ENCODE results near the gene SLC16A1. TPM values are rescaled to one million over a fixed set of nuclear protein-coding genes. Genes with fewer than 3 reads are reported as not detected.

The SLC16A1 gene
- total RNA-seq, 1 donor from 2014 or later = 31.8 TPM

DNA sequence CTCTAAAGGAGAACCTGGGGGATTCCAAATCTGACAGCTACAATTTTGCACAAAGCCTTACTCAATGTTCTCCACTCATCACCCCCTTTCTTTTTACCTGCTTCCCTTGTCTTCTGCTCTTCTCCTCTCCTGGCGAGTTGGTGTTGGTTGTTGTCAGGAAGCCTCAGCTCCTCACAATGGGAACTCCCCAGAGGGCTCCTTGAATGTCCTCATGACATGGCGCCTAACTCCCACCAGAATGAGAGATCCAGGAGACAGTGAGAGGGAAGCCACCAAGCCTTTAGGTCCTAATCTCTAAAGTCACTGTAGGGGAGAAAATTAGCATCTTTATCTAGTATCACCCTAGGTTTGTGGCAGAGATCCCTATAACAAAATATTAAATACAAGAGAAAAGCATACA is 87.8 kb downstream of the SLC16A1 start:
- H3K27me3 ChIP-seq = no peaks in the 10 kb centered on the region
- no peak for DNase-seq (ENCODE audit: low spot score in 2 of 2)
- TF ChIP-seq, protein P1, sequence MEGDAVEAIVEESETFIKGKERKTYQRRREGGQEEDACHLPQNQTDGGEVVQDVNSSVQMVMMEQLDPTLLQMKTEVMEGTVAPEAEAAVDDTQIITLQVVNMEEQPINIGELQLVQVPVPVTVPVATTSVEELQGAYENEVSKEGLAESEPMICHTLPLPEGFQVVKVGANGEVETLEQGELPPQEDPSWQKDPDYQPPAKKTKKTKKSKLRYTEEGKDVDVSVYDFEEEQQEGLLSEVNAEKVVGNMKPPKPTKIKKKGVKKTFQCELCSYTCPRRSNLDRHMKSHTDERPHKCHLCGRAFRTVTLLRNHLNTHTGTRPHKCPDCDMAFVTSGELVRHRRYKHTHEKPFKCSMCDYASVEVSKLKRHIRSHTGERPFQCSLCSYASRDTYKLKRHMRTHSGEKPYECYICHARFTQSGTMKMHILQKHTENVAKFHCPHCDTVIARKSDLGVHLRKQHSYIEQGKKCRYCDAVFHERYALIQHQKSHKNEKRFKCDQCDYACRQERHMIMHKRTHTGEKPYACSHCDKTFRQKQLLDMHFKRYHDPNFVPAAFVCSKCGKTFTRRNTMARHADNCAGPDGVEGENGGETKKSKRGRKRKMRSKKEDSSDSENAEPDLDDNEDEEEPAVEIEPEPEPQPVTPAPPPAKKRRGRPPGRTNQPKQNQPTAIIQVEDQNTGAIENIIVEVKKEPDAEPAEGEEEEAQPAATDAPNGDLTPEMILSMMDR (IDR thresholded peaks at IDR 0.05) = no peak
- intact Hi-C loops (cut with DNase I) = no loop called here
- H3K9me3 ChIP-seq = no peaks in the 10 kb centered on the region
- no peaks in the 10 kb centered on the region for H3K4me1 ChIP-seq
- H3K36me3 ChIP-seq = no peaks in the 10 kb centered on the region
- H3K4me3 ChIP-seq = no peak overlapping the region
- no peak overlapping the region for H3K27ac ChIP-seq

DNA sequence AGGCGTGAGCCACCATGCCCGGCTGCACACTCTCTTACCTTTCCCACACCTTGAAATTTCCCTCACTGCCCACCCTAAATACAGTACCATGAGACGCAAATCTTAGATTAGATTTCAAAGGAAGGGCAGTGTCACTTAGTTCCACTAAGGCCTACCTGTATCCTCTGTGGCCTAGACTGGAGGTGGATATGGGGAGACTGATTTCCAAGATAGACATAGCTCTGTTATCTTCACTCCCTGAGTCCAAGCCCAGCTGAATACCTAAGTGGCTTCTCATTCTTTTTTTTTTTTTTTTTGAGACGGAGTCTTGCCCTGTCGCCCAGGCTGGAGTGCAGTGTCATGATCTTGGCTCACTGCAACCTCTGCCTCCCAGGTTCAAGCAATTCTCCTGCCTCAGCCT is 89.0 kb downstream of the SLC16A1 start:
- H3K27ac ChIP-seq = no peak overlapping the region
- no peaks in the 10 kb centered on the region for H3K4me1 ChIP-seq
- no peak for DNase-seq (ENCODE audit: low spot score in 2 of 2)
- no peak overlapping the region for H3K4me3 ChIP-seq
- TF ChIP-seq, protein P1 (IDR thresholded peaks at IDR 0.05) = no peak
- no peaks in the 10 kb centered on the region for H3K9me3 ChIP-seq
- intact Hi-C loops (cut with DNase I) = no loop called here
- no peaks in the 10 kb centered on the region for H3K36me3 ChIP-seq
- H3K27me3 ChIP-seq = no peaks in the 10 kb centered on the region

DNA sequence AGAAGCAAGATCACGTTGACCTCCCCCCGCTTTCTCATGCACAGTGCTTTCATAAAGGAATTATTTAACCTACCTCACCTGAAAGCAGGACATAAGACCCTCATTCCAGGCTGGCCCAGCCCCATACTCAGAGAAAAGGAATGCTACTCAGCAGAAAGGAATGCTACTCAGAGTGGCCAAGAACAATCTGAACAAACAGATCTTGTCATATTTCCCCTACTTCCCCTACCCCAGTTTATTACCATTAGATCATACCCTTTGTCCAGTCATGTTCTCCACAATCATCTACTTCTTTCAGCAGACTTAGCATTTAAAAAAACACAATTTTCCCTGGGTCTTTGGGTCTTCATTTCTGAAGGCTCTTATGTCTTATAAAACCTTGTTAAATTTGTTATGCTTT is 89.8 kb downstream of the SLC16A1 start:
- Histone ChIP-seq H3K27ac (no peak overlapping the region), H3K9me3 (no peaks in the 10 kb centered on the region), H3K4me1 (no peaks in the 10 kb centered on the region), H3K36me3 (no peaks in the 10 kb centered on the region), H3K4me3 (no peak overlapping the region), H3K27me3 (no peaks in the 10 kb centered on the region)
- TF ChIP-seq, protein P1 (IDR thresholded peaks at IDR 0.05) = no peak
- intact Hi-C loops (cut with DNase I) = no loop called here
- DNase-seq (ENCODE audit: low spot score in 2 of 2) = no peak

DNA sequence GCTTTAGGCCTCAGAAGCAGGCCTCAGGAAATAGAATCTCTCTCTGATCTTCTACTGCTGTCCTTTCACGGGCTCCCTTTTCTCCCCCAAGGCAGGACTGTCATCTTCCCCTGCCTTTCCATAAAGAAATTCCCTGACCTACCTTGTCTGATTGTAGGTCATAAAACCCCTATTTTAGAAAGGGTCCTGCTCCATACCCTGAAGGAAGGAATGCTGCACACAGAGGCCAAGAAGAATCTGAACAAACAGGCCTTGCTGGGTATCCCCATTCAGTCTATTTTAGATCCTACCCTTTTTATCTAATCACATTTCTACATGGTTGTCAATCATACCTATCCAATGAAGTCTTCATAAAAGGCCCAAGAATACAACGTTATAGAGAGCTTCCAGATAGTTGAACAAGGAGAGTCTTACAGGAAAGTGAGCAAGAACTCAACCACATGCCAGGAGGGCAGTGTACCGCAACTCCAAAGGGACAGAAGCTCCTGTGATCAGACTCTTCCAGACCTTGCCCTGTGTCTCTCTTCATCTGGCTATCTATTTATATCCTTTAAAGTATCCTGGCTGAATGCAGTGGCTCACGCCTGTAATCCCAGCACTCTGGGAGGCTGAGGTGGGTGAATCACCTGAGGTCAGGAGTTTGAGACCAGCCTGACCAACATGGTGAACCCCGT is 93.1 kb downstream of the SLC16A1 start:
- Histone ChIP-seq H3K4me1 (no peaks in the 10 kb centered on the region), H3K27ac (no peak overlapping the region), H3K27me3 (no peaks in the 10 kb centered on the region), H3K36me3 (no peaks in the 10 kb centered on the region), H3K4me3 (no peak overlapping the region), H3K9me3 (no peaks in the 10 kb centered on the region)
- TF ChIP-seq, protein P1 (IDR thresholded peaks at IDR 0.05) = no peak
- intact Hi-C loops (cut with DNase I) = no loop called here
- DNase-seq (ENCODE audit: low spot score in 2 of 2) = no peak

Other genes with a start within 250 kb of the SLC16A1 start
- 379 TPM for gene RHOC, start 249.1 kb downstream of the SLC16A1 start, total RNA-seq
- 10.0 TPM for gene PPM1J, start 240.9 kb downstream of the SLC16A1 start, total RNA-seq
- 16.1 TPM for gene LRIG2, start 117.0 kb upstream of the SLC16A1 start, total RNA-seq